Measurements from ENCODE around the gene SAE1. TPM values are rescaled to one million over a fixed set of nuclear protein-coding genes. Genes with fewer than 3 reads are reported as not detected.

Gene SAE1
- total and polyA plus RNA-seq, 11 donors = 15.7 to 84.1 (median 49.7) TPM

DNA sequence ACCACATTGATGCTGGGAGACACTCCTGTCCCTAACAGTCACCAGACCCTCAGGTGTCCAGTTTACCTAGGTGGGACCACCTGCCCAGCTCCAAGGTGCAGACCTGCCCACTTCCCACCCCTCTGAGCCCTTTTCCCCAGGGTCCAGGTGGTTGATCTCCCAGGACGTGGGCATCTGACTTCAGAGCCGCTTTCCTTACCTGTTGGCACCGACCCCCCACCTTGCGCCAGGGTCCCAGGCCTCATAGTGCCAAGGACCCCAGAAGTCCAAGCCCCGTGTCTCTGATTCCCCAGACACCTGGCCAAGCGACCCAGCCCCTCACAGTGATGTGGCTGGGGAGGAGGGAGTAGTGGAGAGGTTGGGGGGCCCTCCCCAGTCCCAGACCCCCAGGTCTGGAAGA is 109.9 kb downstream of the SAE1 start:
- DNase-seq = no peak

DNA sequence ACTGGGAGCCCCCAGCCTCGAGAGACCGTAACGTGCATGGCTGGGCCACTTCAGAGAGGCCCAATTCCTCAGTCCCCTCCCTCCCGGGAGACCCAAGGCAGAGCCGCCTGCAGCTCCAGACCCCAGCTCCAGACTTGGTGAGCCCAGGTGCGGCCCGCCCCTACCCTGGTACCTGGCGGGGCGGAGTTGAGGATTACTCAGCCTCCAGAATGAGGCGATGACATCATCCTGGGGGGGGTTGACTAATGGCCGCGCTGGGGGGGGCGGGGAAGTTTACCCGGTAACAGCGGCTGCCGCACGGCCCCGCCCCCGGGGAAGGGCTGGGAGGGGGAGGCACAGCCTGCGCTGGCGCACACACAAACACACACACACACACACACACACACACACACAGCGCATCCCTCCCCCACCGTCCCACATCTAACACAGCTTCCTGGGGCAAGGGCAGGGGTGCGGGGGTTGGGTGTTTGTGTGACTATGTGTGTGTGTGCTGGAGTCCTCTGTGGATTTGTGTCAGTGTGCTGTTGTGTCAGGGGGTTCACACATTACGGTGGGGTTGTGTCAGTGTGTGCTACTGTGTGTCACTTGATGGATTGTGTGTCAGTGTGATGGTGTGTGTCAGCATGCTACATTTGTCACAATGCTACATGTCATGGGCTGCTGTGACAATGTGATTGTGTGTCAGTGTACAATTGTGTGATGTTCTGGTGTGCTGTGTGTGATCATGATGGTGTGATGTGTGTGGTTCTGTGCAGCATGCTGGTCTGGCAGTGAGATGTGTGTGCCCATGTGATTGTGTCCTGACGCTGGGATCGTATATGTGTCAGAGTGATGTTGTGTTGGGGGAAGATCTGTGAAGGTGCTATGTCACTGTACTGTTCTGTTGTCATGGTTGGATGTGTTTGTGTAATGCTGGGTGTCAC is 110.6 kb downstream of the SAE1 start:
- TF ChIP-seq POLR2A (IDR thresholded peaks at IDR 0.05) = no peak
- TF ChIP-seq, protein P1, sequence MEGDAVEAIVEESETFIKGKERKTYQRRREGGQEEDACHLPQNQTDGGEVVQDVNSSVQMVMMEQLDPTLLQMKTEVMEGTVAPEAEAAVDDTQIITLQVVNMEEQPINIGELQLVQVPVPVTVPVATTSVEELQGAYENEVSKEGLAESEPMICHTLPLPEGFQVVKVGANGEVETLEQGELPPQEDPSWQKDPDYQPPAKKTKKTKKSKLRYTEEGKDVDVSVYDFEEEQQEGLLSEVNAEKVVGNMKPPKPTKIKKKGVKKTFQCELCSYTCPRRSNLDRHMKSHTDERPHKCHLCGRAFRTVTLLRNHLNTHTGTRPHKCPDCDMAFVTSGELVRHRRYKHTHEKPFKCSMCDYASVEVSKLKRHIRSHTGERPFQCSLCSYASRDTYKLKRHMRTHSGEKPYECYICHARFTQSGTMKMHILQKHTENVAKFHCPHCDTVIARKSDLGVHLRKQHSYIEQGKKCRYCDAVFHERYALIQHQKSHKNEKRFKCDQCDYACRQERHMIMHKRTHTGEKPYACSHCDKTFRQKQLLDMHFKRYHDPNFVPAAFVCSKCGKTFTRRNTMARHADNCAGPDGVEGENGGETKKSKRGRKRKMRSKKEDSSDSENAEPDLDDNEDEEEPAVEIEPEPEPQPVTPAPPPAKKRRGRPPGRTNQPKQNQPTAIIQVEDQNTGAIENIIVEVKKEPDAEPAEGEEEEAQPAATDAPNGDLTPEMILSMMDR (IDR thresholded peaks at IDR 0.05) = no peak
- H3K4me3 ChIP-seq = peak overlapping the region in 1 of 12 donors; percentile 4
- no peaks in the 10 kb centered on the region for H3K9me3 ChIP-seq
- peaks cover 0 to 47% (median 34%) of the 10 kb centered on the region in 12 donors for H3K4me1 ChIP-seq
- ATAC-seq (peak in 3 of 4 donors; percentile 17 to 38 (median 20)), DNase-seq (peak; percentile 71 to 78 (median 76))
- H3K27me3 ChIP-seq = peaks cover 0 to 19% (median 0%) of the 10 kb centered on the region in 9 donors
- H3K27ac ChIP-seq = no peak overlapping the region
- H3K36me3 ChIP-seq = no peaks in the 10 kb centered on the region
- intact Hi-C loops (cut with DNase I) = no loop called here
- whole genome bisulfite sequencing, 4 donors = 8 to 44% (median 10%) methylated on average over 3 to 27 of the region's 27 CpGs

More for the DNA sequence above, 109.9 kb downstream of the SAE1 start:
- Histone ChIP-seq H3K27me3 (peaks cover 0 to 19% (median 0%) of the 10 kb centered on the region in 9 donors), H3K27ac (no peak overlapping the region), H3K9me3 (no peaks in the 10 kb centered on the region), H3K4me3 (peak overlapping the region in 1 of 12 donors; percentile 4), H3K36me3 (no peaks in the 10 kb centered on the region), H3K4me1 (peaks cover 0 to 47% (median 34%) of the 10 kb centered on the region in 12 donors)
- no peak for TF ChIP-seq POLR2A (IDR thresholded peaks at IDR 0.05)
- TF ChIP-seq, protein P1 (IDR thresholded peaks at IDR 0.05) = no peak
- intact Hi-C loops (cut with DNase I) = no loop called here
- WGBS, 4 donors = 54 to 78% (median 56%) methylated on average over 3 to 6 of the region's 6 CpGs
- no peak for ATAC-seq

DNA sequence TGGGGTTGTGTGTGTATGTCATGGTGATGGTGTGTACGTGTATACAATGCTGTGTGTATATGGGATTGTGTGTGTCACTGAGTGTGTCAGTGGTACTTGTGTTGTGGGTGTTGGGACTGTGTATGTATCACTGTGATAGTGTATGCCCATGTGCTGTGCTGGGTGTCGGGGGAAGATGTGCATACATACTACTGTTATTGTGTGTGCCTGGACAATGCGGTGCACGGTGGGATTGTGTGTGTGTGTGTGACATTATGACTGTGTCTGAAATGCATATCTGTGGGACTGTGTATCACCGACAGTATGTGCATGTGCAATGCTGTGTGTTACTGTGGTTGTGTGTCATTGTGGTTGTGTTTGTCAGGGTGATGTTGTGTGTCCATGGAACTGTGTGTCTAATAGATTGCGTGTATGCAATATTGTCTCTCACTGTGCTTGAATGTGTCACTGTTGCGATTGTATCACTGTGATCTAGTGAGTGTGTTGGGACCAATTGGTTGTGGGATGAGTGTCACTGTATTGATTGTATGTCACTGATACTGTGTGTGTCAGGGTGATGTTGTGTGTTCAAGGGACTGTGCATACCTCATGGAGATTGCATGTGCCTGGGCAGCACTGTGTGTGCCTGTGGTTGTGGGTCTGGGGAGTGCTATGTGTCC is 111.4 kb downstream of the SAE1 start:
- Histone ChIP-seq H3K4me3 (no peak overlapping the region), H3K9me3 (no peaks in the 10 kb centered on the region), H3K27ac (no peak overlapping the region), H3K36me3 (no peaks in the 10 kb centered on the region), H3K4me1 (peaks cover 0 to 48% (median 34%) of the 10 kb centered on the region in 12 donors), H3K27me3 (peaks cover 0 to 19% (median 0%) of the 10 kb centered on the region in 9 donors)
- intact Hi-C loops (cut with DNase I) = loop anchor here in 1 of 10 donors (2.0 kb wide), 1 partner anchor 15 kb away; no protein-coding TSS in a partner anchor
- 84 to 92% (median 86%) methylated on average over 7 of the region's 7 CpGs for whole genome bisulfite sequencing, 4 donors
- TF ChIP-seq, protein P1 (IDR thresholded peaks at IDR 0.05) = no peak
- TF ChIP-seq POLR2A (IDR thresholded peaks at IDR 0.05) = no peak
- DNase-seq (no peak), ATAC-seq (no peak)

Data from heart left ventricle (tissue), 16 donors.